OCI-LY3 (cell line): Measurements from ENCODE around the gene UBTD1.

Source experiments
- CTCF ChIP-seq: fragments of 200-600, 300-600 bp; sonication (generic); IDR thresholded peaks from 2 replicates; pipeline ENCODE4 v1.5.1; 2014; ENCODE audit warnings: antibody characterized with exemption, low read length, low read depth
- EZH2phosphoT487 ChIP-seq: fragments of 200-600 bp; shearing (Covaris generic); IDR thresholded peaks from 2 replicates; pipeline ENCODE4 v1.6.1; 2018; ENCODE audit warnings: antibody characterized with exemption, mixed run types, low read depth

GRCh38 chr10:97533888-97534287 is 35.2 kb downstream of the UBTD1 start:
- TF ChIP-seq CTCF (no peak), EZH2phosphoT487 (no peak)
